Stomach (tissue), 9 donors: Measurements from ENCODE around the gene LAGE3. TPM values are rescaled to one million over a fixed set of nuclear protein-coding genes. Genes with fewer than 3 reads are reported as not detected.

Source experiments
- DNase-seq, 2 donors: peaks; one replicate each; pipeline versions ENCODE4 v3.0.0 to v3.0.0-alpha.2; 2013 to 2019
- H3K27ac ChIP-seq, 5 donors: fragments of 200-600 bp in 4 of 5; sonication (generic) in 4 of 5; one replicate each; pipeline ENCODE4 v1.5.1; 2013 to 2019; ENCODE audit warnings: mild to moderate bottlenecking in 1 of 5, moderate library complexity in 1 of 5
- H3K27me3 ChIP-seq, 3 donors: fragments of 200-600 bp; sonication (generic); one replicate each; pipeline ENCODE4 v1.5.1; 2017 to 2019; ENCODE audit warnings: mixed run types in 1 of 3
- H3K36me3 ChIP-seq, 4 donors: fragments of 200-600 bp; sonication (generic); 1 replicate in 3 of 4; 2 replicates in 1 of 4; pipeline ENCODE4 v1.5.1; 2016 to 2019
- H3K4me1 ChIP-seq, 4 donors: fragments of 200-600 bp; sonication (generic); one replicate each; pipeline ENCODE4 v1.5.1; 2016 to 2019
- H3K4me3 ChIP-seq, 4 donors: fragments of 200-600 bp; sonication (generic) in 3 of 4; one replicate each; pipeline ENCODE4 v1.5.1; 2016 to 2019; ENCODE audit warnings: mild to moderate bottlenecking in 1 of 4
- H3K9me3 ChIP-seq, 4 donors: fragments of 200-600 bp; sonication (generic); one replicate each; pipeline ENCODE4 v1.5.1; 2016 to 2019
- CTCF ChIP-seq, 7 experiments: fragments of 450-650 bp in 4 of 7; fragments of 200-600 bp in 3 of 7; sonication (generic) in 3 of 7; IDR thresholded peaks; one replicate each; pipeline ENCODE4 v1.5.1; 2016 to 2019; ENCODE audit warnings: antibody characterized with exemption in 7 of 7, control low read depth in 2 of 7, mild to moderate bottlenecking in 1 of 7
- EP300 ChIP-seq: sonication (generic); formaldehyde crosslinking; IDR thresholded peaks from one replicate; pipeline ENCODE4 v1.6.1; 2017; ENCODE audit warnings: antibody characterized with exemption
- POLR2A ChIP-seq, 4 donors: fragments of 450-650 bp; IDR thresholded peaks; one replicate each; pipeline ENCODE4 v1.6.1; 2016; ENCODE audit warnings: antibody characterized with exemption in 4 of 4, control low read depth in 2 of 4, mild to moderate bottlenecking in 1 of 4, moderate library complexity in 1 of 4
- POLR2AphosphoS5 ChIP-seq, 3 donors: sonication (generic); formaldehyde crosslinking; IDR thresholded peaks; one replicate each; pipeline ENCODE4 v1.6.1; 2016; ENCODE audit warnings: antibody characterized with exemption in 3 of 3
- WGBS, 5 donors: extraction: QIAGEN DNeasy Blood & Tissue Kit in 3 of 5; methylation state at CpG; one replicate each; pipeline versions ENCODE4 v1.1.5 to v1.1.7; 2013 to 2018; 5-methylcytosine and 5-hydroxymethylcytosine counted together
- intact Hi-C: fragments of 100-400 bp; cut with DNase I; formaldehyde crosslinking; loops from one replicate; pipeline ENCODE4 v1.15.1; 2023; ENCODE audit warnings: low total_unique reads
- polyA plus RNA-seq, 3 donors: library from polyadenylated mRNA; stranded (reverse); fragments of 200-250 nt; gene quantifications; one replicate each; pipeline ENCODE4 v1.2.3, GENCODE V29; 2013
- total RNA-seq, 5 donors: library from RNA; depleted of rRNA; stranded (reverse); fragments of >200 nt; gene quantifications; one replicate each; pipeline versions ENCODE4 v1.1.0 to v1.2.3, GENCODE V29; 2014 to 2016
- donor health status: healthy with polysubstance abuse.
- donor health status: Bipolar disorder and iron deficiency.
- donor health status: healthy.

LAGE3 gene
- total and polyA plus RNA-seq, 8 donors, result 2.7 to 29.0 (median 8.4) TPM; not detected in 1

GRCh38 chrX:154469114-154469513 lies 10.0 kb downstream of the LAGE3 start:
- 88 to 92% (median 88%) methylated on average over 7 to 9 of the region's 9 CpGs for WGBS, 5 donors
- DNase-seq, result no peak
- Histone ChIP-seq H3K9me3 (no peaks in the 10 kb centered on the region), H3K4me1 (no peaks in the 10 kb centered on the region), H3K4me3 (no peak overlapping the region), H3K27ac (no peak overlapping the region), H3K36me3 (peaks cover 3 to 89% (median 81%) of the 10 kb centered on the region in 4 donors), H3K27me3 (no peaks in the 10 kb centered on the region)
- TF ChIP-seq POLR2AphosphoS5 (IDR thresholded peaks at IDR 0.05) (no peak), POLR2A (IDR thresholded peaks at IDR 0.05) (no peak), EP300 (no peak), CTCF (IDR thresholded peaks at IDR 0.05) (no peak)
- intact Hi-C loops, result no loop called here

GRCh38 chrX:154468217-154468616 lies 10.9 kb downstream of the LAGE3 start:
- Histone ChIP-seq H3K9me3 (no peaks in the 10 kb centered on the region), H3K27ac (no peak overlapping the region), H3K36me3 (peaks cover 3 to 96% (median 88%) of the 10 kb centered on the region in 4 donors), H3K27me3 (no peaks in the 10 kb centered on the region), H3K4me1 (no peaks in the 10 kb centered on the region), H3K4me3 (no peak overlapping the region)
- 94 to 100% (median 96%) methylated on average over 11 to 23 of the region's 23 CpGs for WGBS, 5 donors
- TF ChIP-seq POLR2A (IDR thresholded peaks at IDR 0.05) (no peak), EP300 (no peak), CTCF (IDR thresholded peaks at IDR 0.05) (no peak), POLR2AphosphoS5 (IDR thresholded peaks at IDR 0.05) (no peak)
- DNase-seq, result no peak
- intact Hi-C loops, result no loop called here

GRCh38 chrX:154467556-154467955 lies 11.5 kb downstream of the LAGE3 start:
- peaks cover 3 to 100% (median 90%) of the 10 kb centered on the region in 4 donors for H3K36me3 ChIP-seq
- H3K4me3 ChIP-seq, result no peak overlapping the region
- no peak for DNase-seq
- no peaks in the 10 kb centered on the region for H3K27me3 ChIP-seq
- 91 to 97% (median 96%) methylated on average over 5 to 21 of the region's 21 CpGs for WGBS, 5 donors
- H3K4me1 ChIP-seq, result no peaks in the 10 kb centered on the region
- no peak overlapping the region for H3K27ac ChIP-seq
- intact Hi-C loops, result no loop called here
- no peaks in the 10 kb centered on the region for H3K9me3 ChIP-seq
- TF ChIP-seq EP300 (no peak), POLR2A (IDR thresholded peaks at IDR 0.05) (no peak), POLR2AphosphoS5 (IDR thresholded peaks at IDR 0.05) (no peak), CTCF (IDR thresholded peaks at IDR 0.05) (no peak)

- no peak for TF ChIP-seq EP300
- no peak for TF ChIP-seq CTCF (IDR thresholded peaks at IDR 0.05)
- no peak for TF ChIP-seq POLR2A (IDR thresholded peaks at IDR 0.05)
- no peak for TF ChIP-seq POLR2AphosphoS5 (IDR thresholded peaks at IDR 0.05)
- Histone ChIP-seq H3K4me1 (no peaks in the 10 kb centered on the region), H3K27ac (no peak overlapping the region), H3K9me3 (no peaks in the 10 kb centered on the region), H3K36me3 (peaks cover 3 to 100% (median 91%) of the 10 kb centered on the region in 4 donors), H3K4me3 (no peak overlapping the region), H3K27me3 (no peaks in the 10 kb centered on the region)
- intact Hi-C loops, result no loop called here
- DNase-seq, result no peak
- WGBS, 5 donors, result 93 to 100% (median 96%) methylated on average over 4 to 15 of the region's 15 CpGs
Observed at GRCh38 chrX:154466907-154467306, 12.2 kb downstream of the LAGE3 start.
